Measurements from ENCODE around the gene CDSN.

Gene CDSN

DNA sequence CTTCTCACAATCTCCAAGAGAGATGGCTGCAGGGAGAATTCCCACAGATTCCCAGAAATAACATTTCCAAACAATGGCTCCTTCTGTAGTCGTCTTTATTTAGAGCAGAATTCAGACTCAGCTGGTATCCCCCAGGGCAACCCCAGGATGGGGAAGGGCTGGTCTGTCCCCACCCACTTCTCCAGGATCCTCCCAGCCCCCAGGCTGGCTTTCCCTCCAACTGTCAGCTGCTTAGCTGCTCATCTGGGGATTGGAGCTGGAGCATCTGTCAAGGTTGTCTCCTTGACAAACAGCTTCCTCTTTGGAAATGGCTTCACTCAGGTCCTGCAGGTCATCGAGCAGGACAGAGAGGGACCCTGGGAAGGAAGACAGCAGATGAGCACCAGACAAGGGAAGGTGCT lies 22.1 kb upstream of the CDSN start:
- no peak overlapping the region for H3K27ac ChIP-seq
- no peak for TF ChIP-seq CTCF (conservative IDR thresholded peaks at IDR 0.05)

- TF ChIP-seq CTCF (conservative IDR thresholded peaks at IDR 0.05) = no peak
- no peak overlapping the region for H3K27ac ChIP-seq
These were observed 20.4 kb upstream of the CDSN start for GRCh38 chr6:31140643-31141042.

DNA sequence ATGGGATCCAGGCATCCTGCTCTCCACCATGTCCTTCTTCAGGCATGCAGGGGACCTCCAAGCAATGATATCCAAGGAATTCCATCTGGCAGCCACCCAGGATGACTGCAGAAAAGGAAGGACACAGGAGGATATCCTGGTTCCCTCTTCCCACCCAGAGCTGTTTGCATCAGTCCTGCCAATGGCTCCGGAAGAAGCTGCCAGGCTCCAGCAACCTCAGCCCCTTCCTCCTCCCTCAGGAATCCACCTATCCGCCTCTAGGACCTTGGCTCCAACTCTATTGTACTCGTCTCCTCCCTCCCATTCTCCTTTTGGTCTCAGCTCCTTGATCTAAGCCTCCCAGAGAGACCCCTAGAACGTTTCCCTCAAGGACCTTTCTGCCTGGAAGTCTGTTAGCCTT lies 19.4 kb upstream of the CDSN start:
- no peak overlapping the region for H3K27ac ChIP-seq
- TF ChIP-seq CTCF (conservative IDR thresholded peaks at IDR 0.05) = no peak

GRCh38 chr6:31138982-31139381 lies 18.7 kb upstream of the CDSN start, which contains the start of gene PSORS1C2:
Gene PSORS1C2 (minus strand): TSS chr6:31139066. CDS start chr6:31139026, 40 bp downstream.
- H3K27ac ChIP-seq = no peak within 1 kb of the TSS
- TF ChIP-seq CTCF (conservative IDR thresholded peaks at IDR 0.05) = no peak

- H3K27ac ChIP-seq = no peak overlapping the region
- no peak for TF ChIP-seq CTCF (conservative IDR thresholded peaks at IDR 0.05)
These were observed 15.5 kb upstream of the CDSN start for GRCh38 chr6:31135710-31136109.

GRCh38 chr6:31132806-31133205 lies 12.6 kb upstream of the CDSN start:
- no peak overlapping the region for H3K27ac ChIP-seq
- TF ChIP-seq CTCF (conservative IDR thresholded peaks at IDR 0.05) = no peak

- no peak overlapping the region for H3K27ac ChIP-seq
- no peak for TF ChIP-seq CTCF (conservative IDR thresholded peaks at IDR 0.05)
These were observed 11.3 kb upstream of the CDSN start for GRCh38 chr6:31131595-31131994.

DNA sequence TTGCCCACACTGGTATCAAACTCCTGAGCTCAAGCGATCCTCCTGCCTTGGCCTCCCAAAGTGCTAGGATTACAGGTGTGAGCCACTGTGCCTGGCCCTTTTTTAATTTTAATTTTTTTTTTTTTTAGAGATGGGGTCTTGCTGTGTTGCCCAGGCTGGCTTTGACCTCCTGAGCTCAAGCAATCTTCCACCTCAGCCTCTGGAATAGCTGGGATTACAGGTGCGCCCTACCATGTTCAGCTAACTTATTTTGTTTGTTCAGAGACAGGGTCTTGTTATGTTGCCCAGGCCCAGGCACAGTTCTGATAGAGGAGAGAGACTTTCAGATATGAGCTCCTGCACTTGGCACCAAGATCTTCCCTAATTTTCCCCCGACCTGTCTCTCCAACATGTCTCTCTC lies 10.5 kb upstream of the CDSN start:
- no peak overlapping the region for H3K27ac ChIP-seq
- no peak for TF ChIP-seq CTCF (conservative IDR thresholded peaks at IDR 0.05)

Measured in VCaP (cell line).